Thoracic aorta endothelial cell (primary cell): ENCODE data around the gene IFNA1. TPM values are rescaled to one million over a fixed set of nuclear protein-coding genes. Genes with fewer than 3 reads are reported as not detected.

Experiments used
- total RNA-seq: library from RNA; depleted of rRNA; stranded (reverse); fragments of >200 nt; gene quantifications from 2 replicates; pipeline ENCODE4 v1.2.3, GENCODE V29; 2012

Gene IFNA1
- total RNA-seq: not detected in 2 replicates

GRCh38 chr9:21440139-21440538, at the start of gene IFNA1:
IFNA1 (plus strand) TSS chr9:21440439; CDS start chr9:21440508, 69 bp downstream.

GRCh38 chr9:21408817-21409216, 31.4 kb upstream of the IFNA1 start, which contains the start of gene IFNA8:
IFNA8 (plus strand) TSS chr9:21409117; CDS start chr9:21409177, 60 bp downstream.

GRCh38 chr9:21482213-21482612, 42.0 kb downstream of the IFNA1 start, which contains the start of gene IFNE:
IFNE (minus strand) TSS chr9:21482313; CDS start chr9:21481694, 619 bp downstream.

Other genes with a start within 250 kb of the IFNA1 start
- not detected in 2 replicates for gene IFNA7, start 238.2 kb upstream of the IFNA1 start, total RNA-seq
- not detected in 2 replicates for gene IFNA10, start 233.3 kb upstream of the IFNA1 start, total RNA-seq
- not detected in 2 replicates for gene IFNA16, start 223.1 kb upstream of the IFNA1 start, total RNA-seq
- gene IFNA17, start 212.2 kb upstream of the IFNA1 start, total RNA-seq: not detected in 2 replicates
- gene IFNA14, start 200.4 kb upstream of the IFNA1 start, total RNA-seq: not detected in 2 replicates
- not detected in 2 replicates for gene IFNA5, start 135.1 kb upstream of the IFNA1 start, total RNA-seq
- gene KLHL9, start 105.0 kb upstream of the IFNA1 start, total RNA-seq: 46.5 and 57.7 TPM in 2 replicates
- gene IFNA6, start 89.6 kb upstream of the IFNA1 start, total RNA-seq: 0.22 TPM in 1 of 2 replicates, not detected in the other
- gene IFNA13, start 72.4 kb upstream of the IFNA1 start, total RNA-seq: not detected in 2 replicates
- gene IFNA2, start 55.0 kb upstream of the IFNA1 start, total RNA-seq: not detected in 2 replicates
- gene IFNA8, start 31.3 kb upstream of the IFNA1 start, total RNA-seq: not detected in 2 replicates
- gene IFNE, start 41.9 kb downstream of the IFNA1 start, total RNA-seq: 4.7 and 5.5 TPM in 2 replicates